Liver (tissue), 3 donors: ENCODE data around the gene NECAB2.

Experiments used
- CTCF ChIP-seq: fragments of 150-350 bp; IDR thresholded peaks from 2 replicates; pipeline ENCODE4 v1.5.1; 2017; ENCODE audit warnings: improper control_type of control experiment, low read depth, low read length; ENCODE audit not compliant: missing input control
- GABPA ChIP-seq, 2 donors: IDR thresholded peaks in 1 of 2; conservative IDR thresholded peaks in 1 of 2; 2 replicates each; pipeline ENCODE4 v1.6.1; 2016; ENCODE audit warnings: antibody characterized with exemption in 2 of 2, mild to moderate bottlenecking in 1 of 2, moderate library complexity in 1 of 2
- TF ChIP-seq, protein P1 (sequence below): IDR thresholded peaks from 2 replicates; pipeline ENCODE4 v1.6.1; 2016; ENCODE audit warnings: antibody characterized with exemption
- donor health status: healthy.
- donor health status: healthy.

GRCh38 chr16:84015399-84015798 is 47.4 kb downstream of the NECAB2 start:
- TF ChIP-seq CTCF (no peak), GABPA (IDR thresholded peaks at IDR 0.05 in 1 of 2, conservative IDR thresholded peaks at IDR 0.05 in 1 of 2) (no peak)
- TF ChIP-seq, protein P1, sequence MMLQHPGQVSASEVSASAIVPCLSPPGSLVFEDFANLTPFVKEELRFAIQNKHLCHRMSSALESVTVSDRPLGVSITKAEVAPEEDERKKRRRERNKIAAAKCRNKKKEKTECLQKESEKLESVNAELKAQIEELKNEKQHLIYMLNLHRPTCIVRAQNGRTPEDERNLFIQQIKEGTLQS: no peak
